B cell (primary cell): ENCODE measurements around the gene FKBP1A. TPM values are rescaled to one million over a fixed set of nuclear protein-coding genes. Genes with fewer than 3 reads are reported as not detected.

Experiments
- ATAC-seq: fragments of 200-7000 bp; cut with Tn5 transposase; one replicate; pipeline ENCODE4 v1.10.0; 2021; ENCODE audit warnings: low read depth, mild to moderate bottlenecking, moderate number of reproducible peaks, moderate library complexity
- CTCF ChIA-PET: fragments of 350-600 bp; sonication (Branson Sonifier 250); formaldehyde crosslinking; loops from one replicate; lab custom pipeline; 2021; ENCODE audit warnings: antibody characterized with exemption, inconsistent platforms; lab: Charles Lee
- POLR2A ChIA-PET: fragments of 350-600 bp; sonication (Branson Sonifier 250); formaldehyde crosslinking; loops from one replicate; lab custom pipeline; 2021; ENCODE audit warnings: antibody characterized with exemption; lab: Charles Lee
- DNase-seq: peaks from one replicate; pipeline ENCODE4 v3.0.0; 2013
- H2AFZ ChIP-seq: 2 replicates; pipeline ENCODE4 v1.6.1; 2012; ENCODE audit warnings: mild to moderate bottlenecking, low read depth, low read length; ENCODE audit not compliant: insufficient read depth, poor library complexity, severe bottlenecking
- H3K27ac ChIP-seq, 2 donors: 1 replicate in 1 of 2; 2 replicates in 1 of 2; pipeline ENCODE4 v1.5.1; 2012 to 2013; ENCODE audit warnings: low read length in 2 of 2, mild to moderate bottlenecking in 2 of 2, moderate library complexity in 1 of 2
- H3K27me3 ChIP-seq, 4 experiments: fragments of 200-600 bp in 1 of 4; sonication (generic) in 1 of 4; replicated peaks in 1 of 4; 1 replicate in 2 of 4; 2 replicates in 2 of 4; pipeline versions ENCODE4 v1.6.1 to v1.7.0; 2013 to 2016; ENCODE audit warnings: low read length in 3 of 4, mild to moderate bottlenecking in 2 of 4, mixed read lengths in 1 of 4, moderate library complexity in 1 of 4; ENCODE audit not compliant: insufficient read depth in 4 of 4, control insufficient read depth in 3 of 4; ENCODE audit errors: control extremely low read depth in 1 of 4
- H3K36me3 ChIP-seq, 2 experiments: replicated peaks in 1 of 2; 1 replicate in 1 of 2; 2 replicates in 1 of 2; pipeline versions ENCODE4 v1.6.1 to v1.7.1; 2013; ENCODE audit warnings: low read length in 1 of 2; ENCODE audit not compliant: insufficient read depth in 2 of 2, control insufficient read depth in 1 of 2; ENCODE audit errors: control extremely low read depth in 1 of 2, extremely low read depth in 1 of 2
- H3K4me1 ChIP-seq, 2 donors: fragments of 200-600 bp in 1 of 2; sonication (generic) in 1 of 2; 1 replicate in 1 of 2; 2 replicates in 1 of 2; pipeline versions ENCODE4 v1.5.1 to v1.6.1; 2013 to 2017; ENCODE audit warnings: low read length in 2 of 2; ENCODE audit not compliant: control insufficient read depth in 2 of 2, insufficient read depth in 2 of 2
- H3K4me2 ChIP-seq: replicated peaks from 2 replicates; pipeline ENCODE3; 2012; ENCODE audit warnings: mild to moderate bottlenecking, low read depth, low read length; ENCODE audit not compliant: poor library complexity, severe bottlenecking
- H3K4me3 ChIP-seq, 5 experiments: fragments of 200-600 bp in 1 of 5; sonication (generic) in 1 of 5; 1 replicate in 3 of 5; 2 replicates in 2 of 5; pipeline versions ENCODE4 v1.5.1 to v1.7.0; 2011 to 2016; ENCODE audit warnings: low read length in 4 of 5, mild to moderate bottlenecking in 4 of 5, low read depth in 2 of 5, control low read depth in 1 of 5, moderate library complexity in 1 of 5; ENCODE audit not compliant: insufficient read depth in 1 of 5; ENCODE audit errors: control extremely low read depth in 1 of 5, extremely low read depth in 1 of 5
- H3K79me2 ChIP-seq: fragments of 200-600 bp; sonication (generic); one replicate; pipeline ENCODE4 v1.6.0; 2016; ENCODE audit warnings: low read length; ENCODE audit not compliant: control insufficient read depth, insufficient read depth
- H3K9ac ChIP-seq: fragments of 200-600 bp; sonication (generic); 2 replicates; pipeline ENCODE4 v1.6.1; 2017; ENCODE audit warnings: mild to moderate bottlenecking, low read length, moderate library complexity
- H3K9me3 ChIP-seq, 3 donors: one replicate each; pipeline versions ENCODE4 v1.6.1 to v1.7.1; 2013; ENCODE audit warnings: low read length in 2 of 3; ENCODE audit not compliant: control insufficient read depth in 2 of 3, insufficient read depth in 1 of 3; ENCODE audit errors: control extremely low read depth in 1 of 3
- H4K20me1 ChIP-seq: 2 replicates; pipeline ENCODE4 v1.6.0; 2012; ENCODE audit warnings: mild to moderate bottlenecking, low read length; ENCODE audit not compliant: insufficient read depth, control insufficient read depth, poor library complexity, severe bottlenecking
- H3K27ac Mint-ChIP-seq: one replicate; pipeline ENCODE4 v1.8.0; 2021; ENCODE audit warnings: mixed read lengths
- H3K27me3 Mint-ChIP-seq: one replicate; pipeline ENCODE4 v1.8.0; 2021; ENCODE audit warnings: mixed read lengths
- H3K4me1 Mint-ChIP-seq: one replicate; pipeline ENCODE4 v1.8.0; 2021; ENCODE audit warnings: mixed read lengths
- H3K4me3 Mint-ChIP-seq: one replicate; pipeline ENCODE4 v1.8.0; 2021; ENCODE audit warnings: mixed read lengths
- H3K9me3 Mint-ChIP-seq: one replicate; pipeline ENCODE4 v1.8.0; 2022; ENCODE audit warnings: mixed read lengths; ENCODE audit not compliant: insufficient read depth
- CTCF ChIP-seq: fragments of 200-600 bp; IDR thresholded peaks from one replicate; pipeline ENCODE4 v1.8.0; 2022; ENCODE audit warnings: antibody characterized with exemption, mild to moderate bottlenecking
- EZH2 ChIP-seq: IDR thresholded peaks from 2 replicates; pipeline ENCODE4 v1.6.1; 2012; ENCODE audit warnings: borderline replicate concordance, low read depth, mild to moderate bottlenecking, moderate library complexity, low read length; ENCODE audit not compliant: insufficient read depth, poor library complexity, severe bottlenecking
- WGBS: methylation state at CpG from one replicate; pipeline ENCODE4 v1.1.5; 2013; ENCODE audit warnings: missing lambda C conversion rate; ENCODE audit not compliant: insufficient coverage; 5-methylcytosine and 5-hydroxymethylcytosine counted together
- intact Hi-C: fragments of 100-400 bp; cut with micrococcal nuclease; formaldehyde crosslinking; loops from one replicate; pipeline ENCODE4 v1.10.0; 2022
- polyA plus RNA-seq: library from polyadenylated mRNA; depleted of rRNA; stranded (reverse); fragments of >200 nt; gene quantifications from 2 replicates; pipeline ENCODE4 v1.2.3, GENCODE V29; 2012
- total RNA-seq, 2 donors: library from RNA; stranded (reverse); fragments of 120-200 nt in 1 of 2; gene quantifications; 1 replicate in 1 of 2; 2 replicates in 1 of 2; pipeline versions ENCODE4 v1.2.3 to v1.2.4, GENCODE V29; 2013 to 2022

FKBP1A gene
- total and polyA plus RNA-seq, 2 donors (not counting 1 experiment from before 2014, with no cell fraction given) = 86.3 to 86.7 TPM

GRCh38 chr20:1326031-1326930 lies 66.6 kb downstream of the FKBP1A start:
- Histone ChIP-seq H4K20me1 (no peaks in the 10 kb centered on the region), H3K4me1 (peaks cover 31 to 33% of the 10 kb centered on the region in 2 donors), H3K9ac (peak overlapping the region; percentile 98), H3K9me3 (no peaks in the 10 kb centered on the region), H3K27me3 (no peaks in the 10 kb centered on the region), H3K79me2 (peaks cover 53% of the 10 kb centered on the region), H3K4me2 (peak overlapping the region; percentile 78), H3K36me3 (peaks cover 0 to 1% of the 10 kb centered on the region in 2 experiments), H3K4me3 (peak overlapping the region; percentile 34 to 99 (median 93)), H2AFZ (peak overlapping the region; percentile 77), H3K27ac (peak overlapping the region; percentile 92 to 98)
- ChIA-PET POLR2A (interaction anchor here (0.6 to 1.2 kb wide), 3 partner anchors 50 to 925 kb away, joined by 3 to 6 read pairs (median 3); partner anchors contain the start of gene FKBP1A), CTCF (interaction anchor here (0.6 to 2.3 kb wide), 6 partner anchors 111 to 213 kb away, joined by 3 to 14 read pairs (median 5); no protein-coding TSS in a partner anchor)
- no peak for DNase-seq
- Mint-ChIP-seq H3K4me3 (no peak overlapping the region), H3K4me1 (peaks cover 39% of the 10 kb centered on the region), H3K27ac (no peak overlapping the region), H3K9me3 (no peaks in the 10 kb centered on the region), H3K27me3 (no peaks in the 10 kb centered on the region)
- intact Hi-C loops = loop anchor here (5.0 to 10.0 kb wide), 3 partner anchors 51 to 1546 kb away; partner anchors contain the start of genes CSNK2A1 and PTPRA
- WGBS = 66% methylated on average over 9 of the region's 10 CpGs
- no peak for TF ChIP-seq EZH2
- ATAC-seq = no peak

- H2AFZ ChIP-seq = peak overlapping the region; percentile 77
- peak; percentile 89 for ATAC-seq
Observed at GRCh38 chr20:1325173-1326030, 67.5 kb downstream of the FKBP1A start.

More at GRCh38 chr20:1325173-1326030, 67.5 kb downstream of the FKBP1A start:
- Histone ChIP-seq H3K9ac (peak overlapping the region; percentile 98), H4K20me1 (no peaks in the 10 kb centered on the region), H3K4me1 (peaks cover 27 to 28% of the 10 kb centered on the region in 2 donors), H3K4me2 (peak overlapping the region; percentile 78), H3K27ac (peak overlapping the region; percentile 92 to 98), H3K4me3 (peak overlapping the region; percentile 75 to 99 (median 93)), H3K79me2 (peaks cover 44% of the 10 kb centered on the region), H3K27me3 (no peaks in the 10 kb centered on the region), H3K36me3 (no peaks in the 10 kb centered on the region), H3K9me3 (no peaks in the 10 kb centered on the region)
- Mint-ChIP-seq H3K4me1 (peaks cover 31% of the 10 kb centered on the region), H3K4me3 (no peak overlapping the region), H3K9me3 (no peaks in the 10 kb centered on the region), H3K27ac (no peak overlapping the region), H3K27me3 (no peaks in the 10 kb centered on the region)
- WGBS = under 1% methylated on average over 48 of the region's 56 CpGs
- POLR2A ChIA-PET = interaction anchor here (0.8 to 1.2 kb wide), 2 partner anchors 51 to 68 kb away, joined by 3 to 6 read pairs; partner anchors contain the start of gene FKBP1A
- CTCF ChIA-PET = interaction anchor here (0.6 to 2.3 kb wide), 8 partner anchors 10 to 214 kb away, joined by 3 to 14 read pairs (median 7); no protein-coding TSS in a partner anchor
- TF ChIP-seq CTCF (no peak), EZH2 (no peak)
- peak; percentile 99 for DNase-seq
- intact Hi-C loops = loop anchor here (1.0 to 10.0 kb wide), 9 partner anchors 52 to 1547 kb away; partner anchors contain the start of genes CSNK2A1, FKBP1A, PSMF1 and PTPRA
